Activated CD8-positive, alpha-beta memory T cell treated with anti-CD3 and anti-CD28 coated beads for 1 hour (primary cell): Measurements from ENCODE around the gene CLCN4.

Experiments
- DNase-seq, 2 donors: peaks; one replicate each; pipeline ENCODE4 v3.0.0-alpha.2; 2020; ENCODE audit warnings: low read depth in 1 of 2; ENCODE audit errors: extremely low read depth in 1 of 2

The CLCN4 gene

GRCh38 chrX:10193587-10193986 is 36.8 kb downstream of the CLCN4 start:
- no peak for DNase-seq

GRCh38 chrX:10195425-10195824 is 38.6 kb downstream of the CLCN4 start:
- no peak for DNase-seq

GRCh38 chrX:10195947-10196346 is 39.2 kb downstream of the CLCN4 start:
- no peak for DNase-seq

- DNase-seq: no peak
Measured at GRCh38 chrX:10197279-10198210, 40.8 kb downstream of the CLCN4 start.

GRCh38 chrX:10198254-10198653 is 41.5 kb downstream of the CLCN4 start:
- DNase-seq: no peak

- DNase-seq: no peak
Measured at GRCh38 chrX:10199212-10199611, 42.4 kb downstream of the CLCN4 start.

GRCh38 chrX:10203617-10204016 is 46.8 kb downstream of the CLCN4 start:
- no peak for DNase-seq

GRCh38 chrX:10206317-10206716 is 49.5 kb downstream of the CLCN4 start:
- DNase-seq: no peak

- DNase-seq: no peak
Measured at GRCh38 chrX:10208281-10208856, 51.6 kb downstream of the CLCN4 start.

- no peak for DNase-seq
Measured at GRCh38 chrX:10208953-10209352, 52.2 kb downstream of the CLCN4 start.

GRCh38 chrX:10212395-10212794 is 55.6 kb downstream of the CLCN4 start:
- no peak for DNase-seq

- DNase-seq: no peak
Measured at GRCh38 chrX:10213716-10214115, 56.9 kb downstream of the CLCN4 start.

- DNase-seq: no peak
Measured at GRCh38 chrX:10216208-10216607, 59.4 kb downstream of the CLCN4 start.

GRCh38 chrX:10217198-10217597 is 60.4 kb downstream of the CLCN4 start:
- DNase-seq: no peak

- no peak for DNase-seq
Measured at GRCh38 chrX:10221651-10222050, 64.9 kb downstream of the CLCN4 start.

GRCh38 chrX:10223276-10223675 is 66.5 kb downstream of the CLCN4 start:
- no peak for DNase-seq

- no peak for DNase-seq
Measured at GRCh38 chrX:10223781-10224180, 67.0 kb downstream of the CLCN4 start.

GRCh38 chrX:10230222-10230621 is 73.4 kb downstream of the CLCN4 start:
- DNase-seq: no peak

- no peak for DNase-seq
Measured at GRCh38 chrX:10231461-10231860, 74.7 kb downstream of the CLCN4 start.

GRCh38 chrX:10233173-10233572 is 76.4 kb downstream of the CLCN4 start:
- DNase-seq: no peak

- no peak for DNase-seq
Measured at GRCh38 chrX:10233696-10234095, 76.9 kb downstream of the CLCN4 start.

GRCh38 chrX:10235851-10236250 is 79.1 kb downstream of the CLCN4 start:
- DNase-seq: no peak
